Adrenal gland (tissue), 5 donors: Measurements from ENCODE around the gene JAML.

ENCODE experiments used
- POLR2A ChIP-seq, 2 donors: fragments of 450-650 bp; IDR thresholded peaks; one replicate each; pipeline ENCODE4 v1.6.1; 2017; ENCODE audit warnings: antibody characterized with exemption in 2 of 2, mild to moderate bottlenecking in 2 of 2, moderate library complexity in 1 of 2
- TF ChIP-seq, protein P1 (sequence below), 6 experiments: fragments of 450-650 bp in 4 of 6; fragments of 200-600 bp in 2 of 6; sonication (generic) in 1 of 6; IDR thresholded peaks; 1 replicate in 5 of 6; 2 replicates in 1 of 6; pipeline versions ENCODE4 v1.5.1 to v1.8.0; 2016 to 2021; ENCODE audit warnings: antibody characterized with exemption in 6 of 6, mild to moderate bottlenecking in 2 of 6, moderate library complexity in 1 of 6
- donor health status: DM: no; HTN: no; CAD: no.

DNA sequence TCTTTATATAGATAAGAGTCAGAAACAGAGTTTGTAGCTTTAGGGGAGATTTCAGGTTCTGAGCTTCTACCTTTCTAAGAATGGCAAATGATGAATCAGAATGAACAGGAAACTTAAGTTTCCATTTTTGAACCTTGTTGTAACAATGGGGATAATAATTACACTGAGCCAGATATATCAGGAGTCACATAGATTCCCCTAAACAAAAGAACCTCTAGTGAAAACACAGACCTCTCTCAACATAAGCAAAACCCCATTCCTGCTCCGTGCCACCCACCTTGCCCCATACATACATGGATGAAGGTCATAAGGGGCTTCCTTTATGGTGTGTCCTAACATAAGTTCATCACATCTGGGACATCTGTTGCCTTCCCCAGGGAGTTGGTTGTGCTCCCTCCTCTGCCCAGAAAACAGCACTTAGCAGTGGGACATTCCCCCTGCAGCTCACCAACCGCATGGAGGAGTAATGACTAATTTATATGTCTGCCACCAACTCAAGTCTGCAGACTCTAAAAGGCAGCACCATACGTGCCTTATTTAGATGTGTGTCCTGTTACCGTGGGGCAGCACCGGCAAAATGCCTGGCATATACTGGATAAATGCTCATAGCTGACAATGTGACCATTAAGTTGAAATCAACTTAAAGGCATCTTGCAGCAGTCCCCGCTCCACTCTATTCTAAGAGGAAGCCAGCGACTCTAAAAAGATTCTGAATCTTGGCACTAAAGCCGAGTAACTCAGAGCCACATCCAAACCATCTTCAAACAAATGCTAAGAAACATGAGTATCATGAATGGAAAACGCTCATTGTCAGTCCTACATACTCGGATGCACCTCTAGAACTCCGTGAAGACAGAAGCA, 8.0 kb downstream of the JAML start:
- TF ChIP-seq, protein P1, sequence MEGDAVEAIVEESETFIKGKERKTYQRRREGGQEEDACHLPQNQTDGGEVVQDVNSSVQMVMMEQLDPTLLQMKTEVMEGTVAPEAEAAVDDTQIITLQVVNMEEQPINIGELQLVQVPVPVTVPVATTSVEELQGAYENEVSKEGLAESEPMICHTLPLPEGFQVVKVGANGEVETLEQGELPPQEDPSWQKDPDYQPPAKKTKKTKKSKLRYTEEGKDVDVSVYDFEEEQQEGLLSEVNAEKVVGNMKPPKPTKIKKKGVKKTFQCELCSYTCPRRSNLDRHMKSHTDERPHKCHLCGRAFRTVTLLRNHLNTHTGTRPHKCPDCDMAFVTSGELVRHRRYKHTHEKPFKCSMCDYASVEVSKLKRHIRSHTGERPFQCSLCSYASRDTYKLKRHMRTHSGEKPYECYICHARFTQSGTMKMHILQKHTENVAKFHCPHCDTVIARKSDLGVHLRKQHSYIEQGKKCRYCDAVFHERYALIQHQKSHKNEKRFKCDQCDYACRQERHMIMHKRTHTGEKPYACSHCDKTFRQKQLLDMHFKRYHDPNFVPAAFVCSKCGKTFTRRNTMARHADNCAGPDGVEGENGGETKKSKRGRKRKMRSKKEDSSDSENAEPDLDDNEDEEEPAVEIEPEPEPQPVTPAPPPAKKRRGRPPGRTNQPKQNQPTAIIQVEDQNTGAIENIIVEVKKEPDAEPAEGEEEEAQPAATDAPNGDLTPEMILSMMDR (IDR thresholded peaks at IDR 0.05), result no peak
- no peak for TF ChIP-seq POLR2A (IDR thresholded peaks at IDR 0.05)
